ENCODE results near the gene ELK4.

ELK4 gene

GRCh38 chr1:205626216-205626615, 5.6 kb downstream of the ELK4 start:
- TF ChIP-seq CTCF (IDR thresholded peaks at IDR 0.05; ENCODE audit: low read depth, low read length) = no peak
- H3K4me3 ChIP-seq (ENCODE audit: low read depth, low read length) = no peak overlapping the region

- no peak for TF ChIP-seq CTCF (IDR thresholded peaks at IDR 0.05; ENCODE audit: low read depth, low read length)
- no peak overlapping the region for H3K4me3 ChIP-seq (ENCODE audit: low read depth, low read length)
Observed at GRCh38 chr1:205623646-205624045, 8.2 kb downstream of the ELK4 start.

- no peak overlapping the region for H3K4me3 ChIP-seq (ENCODE audit: low read depth, low read length)
- TF ChIP-seq CTCF (IDR thresholded peaks at IDR 0.05; ENCODE audit: low read depth, low read length) = no peak
Observed at GRCh38 chr1:205620269-205620668, 11.5 kb downstream of the ELK4 start.

GRCh38 chr1:205619376-205619775, 12.4 kb downstream of the ELK4 start:
- TF ChIP-seq CTCF (IDR thresholded peaks at IDR 0.05; ENCODE audit: low read depth, low read length) = no peak
- H3K4me3 ChIP-seq (ENCODE audit: low read depth, low read length) = no peak overlapping the region

- no peak for TF ChIP-seq CTCF (IDR thresholded peaks at IDR 0.05; ENCODE audit: low read depth, low read length)
- H3K4me3 ChIP-seq (ENCODE audit: low read depth, low read length) = no peak overlapping the region
Observed at GRCh38 chr1:205616563-205617293, 15.1 kb downstream of the ELK4 start.

- no peak overlapping the region for H3K4me3 ChIP-seq (ENCODE audit: low read depth, low read length)
- no peak for TF ChIP-seq CTCF (IDR thresholded peaks at IDR 0.05; ENCODE audit: low read depth, low read length)
Observed at GRCh38 chr1:205615789-205616188, 16.0 kb downstream of the ELK4 start.

- TF ChIP-seq CTCF (IDR thresholded peaks at IDR 0.05; ENCODE audit: low read depth, low read length) = no peak
Observed at GRCh38 chr1:205613854-205614412, 17.9 kb downstream of the ELK4 start.

More at GRCh38 chr1:205613854-205614412, 17.9 kb downstream of the ELK4 start:
- H3K4me3 ChIP-seq (ENCODE audit: low read depth, low read length) = no peak overlapping the region

Measured in WI38 (cell line).